SH-SY5Y (cell line): ENCODE results near the gene CETP.

Experiments used
- GATA2 ChIP-seq: IDR thresholded peaks from 2 replicates; pipeline ENCODE4 v1.6.1; 2011; ENCODE audit warnings: mild to moderate bottlenecking, low read depth, low read length
- GATA3 ChIP-seq: IDR thresholded peaks from 2 replicates; pipeline ENCODE4 v1.6.1; 2011; ENCODE audit warnings: low read depth, mild to moderate bottlenecking, low read length, moderate library complexity

DNA sequence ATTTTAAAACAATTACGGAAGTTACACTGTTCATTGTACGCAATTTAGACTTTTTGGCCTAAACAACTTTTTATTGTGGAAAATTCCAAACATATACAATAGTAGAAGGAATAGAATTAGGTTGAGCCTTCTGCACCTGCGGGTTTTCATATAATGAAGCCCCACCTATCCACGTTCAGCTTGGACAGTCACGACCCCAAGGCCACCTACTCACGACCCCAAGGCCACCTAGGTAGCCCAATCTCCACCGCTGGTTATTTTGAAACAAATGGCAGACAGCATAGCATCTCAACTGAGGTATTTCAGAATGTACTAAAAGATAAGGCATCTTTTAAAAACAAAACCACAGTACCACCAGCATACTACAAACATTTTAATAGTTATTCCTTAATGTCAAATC lies 28.2 kb downstream of the CETP start:
- TF ChIP-seq GATA2 (no peak), GATA3 (no peak)
